ENCODE data around the gene SLC28A3. TPM values are rescaled to one million over a fixed set of nuclear protein-coding genes. Genes with fewer than 3 reads are reported as not detected.

SLC28A3 gene
- polyA plus RNA-seq, 1 experiment, result 0.74 TPM

GRCh38 chr9:84254972-84255371, 85.6 kb downstream of the SLC28A3 start:
- no peak for TF ChIP-seq CTCF (IDR thresholded peaks at IDR 0.05; ENCODE audit: low read depth, low read length)
- no peak for DNase-seq (ENCODE audit: low read depth, low spot score)
- H3K27ac ChIP-seq (ENCODE audit: low read depth, low read length), result no peak overlapping the region
- ChIA-PET POLR2A (no interaction called here), CTCF (interaction anchor here (0.8 to 1.7 kb wide), 6 partner anchors 9 to 335 kb away, joined by 3 to 4 read pairs (median 3); no protein-coding TSS in a partner anchor)
- no peak overlapping the region for H3K4me3 ChIP-seq (ENCODE audit: low read depth, low read length)
- peaks cover 7% of the 10 kb centered on the region for H3K27me3 ChIP-seq (ENCODE audit: control insufficient read depth, insufficient read depth, low read length)
- H3K9me3 ChIP-seq (ENCODE audit: control insufficient read depth, insufficient read depth, low read length), result no peaks in the 10 kb centered on the region

GRCh38 chr9:84251921-84252320, 88.6 kb downstream of the SLC28A3 start:
- peaks cover 7% of the 10 kb centered on the region for H3K27me3 ChIP-seq (ENCODE audit: control insufficient read depth, insufficient read depth, low read length)
- no peaks in the 10 kb centered on the region for H3K9me3 ChIP-seq (ENCODE audit: control insufficient read depth, insufficient read depth, low read length)
- H3K27ac ChIP-seq (ENCODE audit: low read depth, low read length), result no peak overlapping the region
- no peak overlapping the region for H3K4me3 ChIP-seq (ENCODE audit: low read depth, low read length)
- DNase-seq (ENCODE audit: low read depth, low spot score), result no peak
- POLR2A ChIA-PET, result no interaction called here
- CTCF ChIA-PET, result interaction anchor here (1.8 kb wide), 1 partner anchor 9 kb away, joined by 6 read pairs; no protein-coding TSS in a partner anchor
- TF ChIP-seq CTCF (IDR thresholded peaks at IDR 0.05; ENCODE audit: low read depth, low read length), result no peak

- TF ChIP-seq CTCF (IDR thresholded peaks at IDR 0.05; ENCODE audit: low read depth, low read length), result no peak
- CTCF ChIA-PET, result interaction anchor here (0.6 kb wide), 1 partner anchor 248 kb away, joined by 3 read pairs; no protein-coding TSS in a partner anchor
- no peak overlapping the region for H3K4me3 ChIP-seq (ENCODE audit: low read depth, low read length)
- no peaks in the 10 kb centered on the region for H3K9me3 ChIP-seq (ENCODE audit: control insufficient read depth, insufficient read depth, low read length)
- POLR2A ChIA-PET, result no interaction called here
- H3K27ac ChIP-seq (ENCODE audit: low read depth, low read length), result no peak overlapping the region
- DNase-seq (ENCODE audit: low read depth, low spot score), result no peak
- peaks cover 3% of the 10 kb centered on the region for H3K27me3 ChIP-seq (ENCODE audit: control insufficient read depth, insufficient read depth, low read length)
Measured at GRCh38 chr9:84241817-84242373, 98.7 kb downstream of the SLC28A3 start.

- no peak for DNase-seq (ENCODE audit: low read depth, low spot score)
- peaks cover 6% of the 10 kb centered on the region for H3K27me3 ChIP-seq (ENCODE audit: control insufficient read depth, insufficient read depth, low read length)
- no peak overlapping the region for H3K4me3 ChIP-seq (ENCODE audit: low read depth, low read length)
- peaks cover 3% of the 10 kb centered on the region; the same call in 1 of the 2 replicates for H3K9me3 ChIP-seq (ENCODE audit: control insufficient read depth, insufficient read depth, low read length)
- CTCF ChIA-PET, result interaction anchor here (1.6 kb wide), 1 partner anchor 76 kb away, joined by 3 read pairs; no protein-coding TSS in a partner anchor
- H3K27ac ChIP-seq (ENCODE audit: low read depth, low read length), result no peak overlapping the region
- TF ChIP-seq CTCF (IDR thresholded peaks at IDR 0.05; ENCODE audit: low read depth, low read length), result no peak
- POLR2A ChIA-PET, result no interaction called here
Measured at GRCh38 chr9:84239343-84239742, 101.2 kb downstream of the SLC28A3 start.

GRCh38 chr9:84238652-84239051, 101.9 kb downstream of the SLC28A3 start:
- CTCF ChIA-PET, result interaction anchor here (1.6 kb wide), 1 partner anchor 76 kb away, joined by 3 read pairs; no protein-coding TSS in a partner anchor
- peaks cover 6% of the 10 kb centered on the region for H3K27me3 ChIP-seq (ENCODE audit: control insufficient read depth, insufficient read depth, low read length)
- no peak overlapping the region for H3K27ac ChIP-seq (ENCODE audit: low read depth, low read length)
- peaks cover 3% of the 10 kb centered on the region; the same call in 1 of the 2 replicates for H3K9me3 ChIP-seq (ENCODE audit: control insufficient read depth, insufficient read depth, low read length)
- POLR2A ChIA-PET, result no interaction called here
- peak; percentile 26 for TF ChIP-seq CTCF (IDR thresholded peaks at IDR 0.05; ENCODE audit: low read depth, low read length)
- H3K4me3 ChIP-seq (ENCODE audit: low read depth, low read length), result no peak overlapping the region
- no peak for DNase-seq (ENCODE audit: low read depth, low spot score)

Measured in AG04450 (cell line).